Stimulated activated CD4-positive, alpha-beta T cell treated with anti-CD3 and anti-CD28 coated beads, Interleukin-2, amount 100 ng/mL, for 24 hours (primary cell): ENCODE measurements around the gene LEP.

ENCODE experiments used
- DNase-seq, 2 donors: peaks; one replicate each; pipeline ENCODE4 v3.0.0-alpha.2; 2020

LEP gene

DNA sequence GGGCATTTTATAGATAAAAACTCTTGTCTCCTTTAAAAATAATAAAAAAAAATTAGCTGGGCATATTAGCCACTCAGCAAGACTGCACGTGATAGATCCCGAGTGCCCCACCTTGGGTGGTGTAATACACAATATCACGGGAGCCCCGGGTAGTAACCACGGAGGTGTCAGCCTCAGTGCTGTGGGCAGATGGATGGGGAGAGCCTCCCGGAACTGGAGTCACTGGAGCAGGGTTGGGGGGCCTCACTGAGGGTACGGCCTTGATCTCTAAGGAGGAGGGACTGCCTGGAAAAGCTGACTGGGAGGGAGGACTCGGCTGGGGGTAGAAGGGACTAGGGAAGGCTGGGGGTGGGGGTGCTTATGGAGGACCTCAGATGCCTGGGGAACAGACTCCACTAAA is 12.6 kb downstream of the LEP start:
- no peak for DNase-seq

DNA sequence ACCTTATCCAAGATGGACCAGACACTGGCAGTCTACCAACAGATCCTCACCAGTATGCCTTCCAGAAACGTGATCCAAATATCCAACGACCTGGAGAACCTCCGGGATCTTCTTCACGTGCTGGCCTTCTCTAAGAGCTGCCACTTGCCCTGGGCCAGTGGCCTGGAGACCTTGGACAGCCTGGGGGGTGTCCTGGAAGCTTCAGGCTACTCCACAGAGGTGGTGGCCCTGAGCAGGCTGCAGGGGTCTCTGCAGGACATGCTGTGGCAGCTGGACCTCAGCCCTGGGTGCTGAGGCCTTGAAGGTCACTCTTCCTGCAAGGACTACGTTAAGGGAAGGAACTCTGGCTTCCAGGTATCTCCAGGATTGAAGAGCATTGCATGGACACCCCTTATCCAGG is 13.4 kb downstream of the LEP start:
- no peak for DNase-seq

DNA sequence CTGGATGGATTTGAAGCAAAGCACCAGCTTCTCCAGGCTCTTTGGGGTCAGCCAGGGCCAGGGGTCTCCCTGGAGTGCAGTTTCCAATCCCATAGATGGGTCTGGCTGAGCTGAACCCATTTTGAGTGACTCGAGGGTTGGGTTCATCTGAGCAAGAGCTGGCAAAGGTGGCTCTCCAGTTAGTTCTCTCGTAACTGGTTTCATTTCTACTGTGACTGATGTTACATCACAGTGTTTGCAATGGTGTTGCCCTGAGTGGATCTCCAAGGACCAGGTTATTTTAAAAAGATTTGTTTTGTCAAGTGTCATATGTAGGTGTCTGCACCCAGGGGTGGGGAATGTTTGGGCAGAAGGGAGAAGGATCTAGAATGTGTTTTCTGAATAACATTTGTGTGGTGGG is 14.2 kb downstream of the LEP start:
- DNase-seq, result no peak

DNA sequence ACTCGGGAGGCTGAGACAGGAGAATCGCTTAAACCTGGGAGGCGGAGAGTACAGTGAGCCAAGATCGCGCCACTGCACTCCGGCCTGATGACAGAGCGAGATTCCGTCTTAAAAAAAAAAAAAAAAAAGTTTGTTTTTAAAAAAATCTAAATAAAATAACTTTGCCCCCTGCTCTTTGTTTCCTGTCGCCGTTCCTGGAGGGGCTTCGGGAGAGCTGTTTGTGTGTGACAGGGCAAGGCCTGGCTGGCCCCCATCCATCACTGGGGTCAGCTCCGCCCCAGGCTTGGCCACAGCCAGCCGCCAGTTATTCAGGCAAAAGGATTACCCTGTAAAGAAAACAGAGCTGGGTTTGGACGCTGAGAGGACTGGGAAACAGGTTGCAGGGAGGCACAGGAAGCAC is 16.4 kb downstream of the LEP start:
- no peak for DNase-seq

DNA sequence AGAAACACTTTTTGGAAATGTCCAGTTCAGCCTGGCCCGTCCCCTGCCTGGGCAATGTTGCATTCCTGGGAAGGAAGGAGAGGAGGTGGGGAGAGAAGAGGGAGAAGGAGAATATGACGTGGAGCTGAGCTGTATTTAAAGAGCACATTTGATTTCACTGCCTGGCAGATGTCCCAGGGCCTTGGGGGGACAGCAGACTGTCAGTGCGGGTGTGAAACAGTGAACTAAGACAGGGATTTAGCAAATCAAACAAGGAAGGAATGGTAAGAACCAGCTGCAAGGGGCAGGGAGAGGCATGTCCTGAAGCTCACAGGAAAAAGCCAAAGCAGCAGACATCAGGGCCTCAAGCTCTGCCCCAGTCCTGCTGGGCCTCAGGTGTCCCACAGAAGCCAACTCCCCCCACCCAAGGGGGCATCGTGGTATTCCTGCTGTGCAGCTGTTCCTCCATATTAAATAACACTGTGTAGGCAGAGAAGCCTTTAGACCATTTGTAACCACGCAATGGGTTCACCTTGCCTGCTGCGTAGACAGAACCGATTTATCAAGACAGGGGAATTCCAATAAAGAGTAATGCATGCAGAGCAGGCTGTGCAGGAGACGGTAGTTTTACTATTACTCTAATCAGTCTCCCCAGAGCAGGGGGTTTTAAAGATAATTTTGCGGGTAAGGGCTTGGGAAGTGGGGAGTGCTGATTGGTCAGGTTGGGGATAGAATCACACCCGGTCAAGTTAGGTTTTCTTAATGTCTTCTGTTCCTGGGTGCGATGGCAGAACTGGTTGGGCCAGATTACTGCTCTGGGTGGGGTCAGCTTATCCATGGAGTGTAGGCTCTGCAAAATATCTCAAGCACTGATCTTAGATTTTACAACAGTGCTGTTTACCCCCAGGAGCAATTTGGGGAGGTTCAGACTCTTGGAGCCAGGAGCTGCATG is 18.3 kb downstream of the LEP start:
- no peak for DNase-seq

DNA sequence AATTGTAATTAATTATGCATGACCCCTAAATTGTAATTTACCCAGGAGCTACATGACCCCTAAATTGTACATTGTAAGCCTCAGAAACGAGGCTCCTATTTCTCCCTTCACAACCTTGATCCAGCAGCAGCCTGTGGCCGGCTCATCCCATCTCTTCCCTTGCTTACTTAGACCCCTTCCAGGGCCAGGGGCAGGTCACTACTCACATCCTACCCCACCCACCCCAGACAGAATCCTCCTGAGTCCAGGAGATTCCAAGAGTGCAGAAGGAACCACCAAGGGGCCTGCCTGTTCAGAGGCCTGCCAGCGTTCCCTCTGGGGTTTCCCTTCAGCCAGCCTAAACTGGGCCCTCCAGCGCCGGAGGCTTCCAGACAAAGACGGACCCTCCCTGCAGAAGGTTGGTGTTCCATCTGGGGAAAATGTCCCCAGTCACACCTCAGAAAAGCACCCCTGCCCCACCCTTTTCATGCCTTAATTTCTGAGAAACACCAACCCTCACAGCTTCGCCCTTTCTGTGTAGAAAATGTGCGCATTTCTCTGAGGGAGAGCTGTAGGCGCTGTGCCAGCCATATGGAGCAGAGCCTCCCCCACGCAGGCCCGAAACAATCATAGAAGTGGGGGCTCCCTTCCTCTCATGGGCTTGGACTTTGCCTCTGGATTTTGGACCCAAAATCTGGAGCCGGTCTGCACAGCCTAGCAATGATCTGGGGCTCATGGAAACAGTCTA is 19.2 kb downstream of the LEP start:
- no peak for DNase-seq

DNA sequence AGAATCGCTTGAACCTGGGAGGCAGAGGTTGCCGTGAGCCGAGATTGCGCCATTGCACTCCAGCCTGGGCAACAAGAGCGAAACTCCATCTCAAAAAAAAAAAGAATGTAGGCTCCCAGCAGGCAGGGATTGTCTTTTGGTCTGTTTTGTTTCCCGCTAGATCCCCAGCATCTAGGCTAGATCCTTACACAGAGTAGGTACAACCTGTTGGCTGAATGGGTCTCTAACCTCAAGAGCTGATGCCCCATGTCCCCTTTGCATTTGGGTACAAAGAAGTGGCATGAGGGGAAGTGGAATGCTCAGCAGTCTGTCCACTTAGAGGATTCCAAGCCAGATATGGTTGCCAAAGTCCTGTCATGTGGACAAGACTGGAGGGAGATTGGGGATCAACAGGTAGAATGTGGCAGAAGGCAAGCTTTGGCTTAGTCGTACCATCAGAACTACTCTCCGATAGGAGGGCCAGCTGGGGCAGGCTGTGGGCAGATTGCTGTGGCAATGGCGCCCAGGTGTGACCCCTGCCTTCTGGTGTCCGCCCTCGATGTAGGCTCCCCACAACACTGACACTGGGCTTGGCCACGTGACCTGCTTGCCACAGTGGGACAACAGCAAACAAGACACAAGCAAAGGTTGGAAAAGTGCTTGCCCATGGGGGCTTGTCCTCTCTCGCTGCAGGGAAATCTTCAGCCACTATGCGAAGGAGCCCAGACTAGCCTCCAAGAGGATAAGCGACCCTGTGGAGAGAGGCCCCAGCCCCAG is 21.4 kb downstream of the LEP start:
- no peak for DNase-seq

DNA sequence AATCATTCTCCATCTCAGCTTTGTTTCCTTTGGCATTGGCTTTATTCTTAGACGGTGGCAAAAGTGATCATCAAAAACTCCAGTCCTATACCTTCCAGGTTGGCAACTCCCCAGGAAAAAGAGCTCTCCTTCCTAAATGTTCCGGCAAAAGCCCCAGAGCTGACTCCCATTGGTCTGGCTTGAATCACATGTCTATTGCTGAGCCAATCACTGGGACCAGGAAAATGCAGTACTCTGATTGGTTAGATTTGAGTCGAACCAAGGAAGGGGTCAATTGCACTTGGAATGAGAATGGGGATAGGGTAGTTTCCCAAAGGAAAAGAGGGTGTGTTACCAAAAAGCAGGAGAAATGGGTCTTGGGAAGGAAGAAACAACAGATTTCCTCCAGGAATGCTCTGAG is 22.3 kb downstream of the LEP start:
- DNase-seq, result no peak

DNA sequence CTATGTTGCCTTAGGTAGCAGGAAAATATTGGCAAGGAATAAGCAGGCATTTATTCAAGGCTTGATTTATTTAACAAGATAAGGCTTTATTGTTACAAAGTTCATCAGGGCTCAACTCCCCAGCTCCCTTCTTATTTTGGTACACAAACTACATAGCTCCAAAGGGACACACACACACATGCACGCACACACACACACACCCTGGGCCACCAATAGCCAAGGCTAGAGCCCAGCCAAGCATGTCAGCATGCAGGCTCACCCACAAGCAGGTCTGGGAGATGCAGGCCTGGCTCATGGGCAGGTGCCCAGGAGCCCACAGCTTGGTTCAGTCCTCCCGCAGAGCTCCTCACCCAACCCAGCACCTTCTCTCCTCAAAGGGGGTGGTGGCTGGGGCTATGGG is 23.4 kb downstream of the LEP start:
- DNase-seq, result no peak

DNA sequence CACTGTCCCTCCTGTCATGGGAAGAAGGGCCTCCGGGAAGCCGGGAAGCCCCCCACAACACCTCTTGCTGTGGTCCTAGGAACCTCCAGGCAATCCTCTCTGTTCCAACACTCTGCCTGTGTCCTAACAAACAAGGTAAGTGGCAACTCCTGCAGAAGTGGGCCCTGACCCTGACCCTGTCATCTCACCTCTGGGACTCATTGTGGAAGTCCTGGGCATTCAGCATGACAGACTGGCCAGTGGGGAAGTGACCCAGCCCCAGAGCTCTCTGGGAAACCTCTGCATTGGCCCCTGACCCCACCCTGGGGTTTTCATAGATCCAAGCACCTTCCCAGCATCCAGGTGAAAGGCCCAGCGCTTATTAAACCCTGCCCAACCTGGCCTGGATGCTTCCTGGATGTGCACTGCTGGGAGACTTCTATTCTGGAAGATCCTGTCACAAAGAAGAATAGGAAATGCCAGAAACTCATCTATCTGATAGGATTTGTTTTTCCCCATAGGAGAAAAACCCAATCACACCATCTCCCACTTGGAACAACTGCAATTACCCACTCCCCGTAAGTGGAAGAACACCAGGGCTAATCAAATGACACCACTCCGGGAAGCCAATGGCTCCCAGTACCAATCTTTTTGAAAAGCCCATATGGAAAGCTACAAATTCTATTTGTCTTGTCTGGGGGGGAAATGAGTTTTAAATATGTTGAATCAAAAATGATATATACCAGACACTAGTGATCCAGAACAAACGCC is 24.3 kb downstream of the LEP start:
- no peak for DNase-seq

DNA sequence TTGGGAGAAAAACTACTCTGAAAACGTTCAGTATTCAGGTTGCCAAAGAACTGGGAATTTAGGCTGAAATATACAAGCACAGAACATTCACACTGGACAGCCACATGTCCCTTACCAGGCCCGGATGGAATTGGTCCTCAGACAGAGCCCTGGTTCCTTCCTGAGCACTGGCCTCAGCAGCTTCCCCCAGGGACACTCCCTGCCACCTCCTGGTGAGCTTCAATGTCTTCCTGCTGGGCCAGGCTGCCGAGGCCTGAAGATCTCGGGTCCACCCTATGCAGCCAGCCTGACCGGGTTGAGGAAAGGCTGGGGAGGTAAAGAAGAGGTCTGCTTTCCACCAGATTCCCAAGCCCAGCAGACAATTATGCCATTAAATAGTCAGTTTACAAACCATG is 24.8 kb downstream of the LEP start:
- DNase-seq, result no peak

DNA sequence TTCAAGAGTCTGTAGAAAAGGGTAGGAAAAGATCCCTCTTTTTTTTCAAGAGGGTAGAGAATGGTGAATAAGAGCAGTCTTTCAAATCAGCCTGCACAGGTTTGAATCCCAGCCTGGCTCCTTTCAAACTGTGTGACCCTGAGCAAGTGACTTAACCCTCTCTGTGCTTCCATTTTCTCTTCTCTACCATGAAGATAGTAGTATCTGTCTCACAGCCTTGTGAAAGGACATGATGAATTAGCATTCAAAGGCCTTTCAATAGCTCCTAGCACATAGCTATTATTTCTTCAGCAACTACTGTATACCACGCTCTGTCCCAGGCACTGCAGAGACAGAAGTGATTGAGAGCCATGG is 25.4 kb downstream of the LEP start:
- DNase-seq, result no peak

DNA sequence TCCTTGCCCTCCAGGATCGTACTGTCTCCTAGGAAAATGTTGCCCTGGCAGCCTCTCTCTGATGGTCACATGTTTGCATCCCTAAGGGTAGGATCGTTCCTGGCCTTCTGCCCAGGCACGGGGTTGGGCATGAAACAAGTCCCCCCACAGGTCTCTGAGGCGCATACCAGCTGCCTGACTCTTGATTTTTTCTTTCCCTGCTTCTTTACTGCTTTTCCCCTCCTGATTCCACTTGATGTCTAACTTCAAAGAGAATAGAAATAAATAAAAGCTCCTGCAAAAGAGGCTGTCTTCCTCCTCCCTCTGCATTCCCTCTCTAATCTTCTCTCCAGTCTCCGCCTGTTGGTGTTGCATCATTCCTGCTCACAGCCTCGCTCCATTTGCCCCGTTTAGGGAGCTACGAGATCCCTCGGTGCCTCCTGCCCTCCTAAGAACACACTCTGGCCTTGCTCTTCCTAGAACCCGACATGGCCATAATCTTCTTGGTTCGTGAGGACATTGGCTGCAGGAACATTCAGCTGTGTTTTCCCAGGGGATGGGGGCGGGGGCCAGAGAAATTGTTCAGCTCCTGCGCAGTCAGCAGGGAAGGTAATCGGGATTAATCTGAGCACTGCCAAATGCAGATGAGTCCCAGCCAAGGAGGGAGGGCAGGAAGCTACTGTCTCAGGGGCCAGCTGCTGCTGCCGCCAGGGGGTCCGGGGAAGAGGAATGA is 26.0 kb downstream of the LEP start:
- DNase-seq, result no peak

DNA sequence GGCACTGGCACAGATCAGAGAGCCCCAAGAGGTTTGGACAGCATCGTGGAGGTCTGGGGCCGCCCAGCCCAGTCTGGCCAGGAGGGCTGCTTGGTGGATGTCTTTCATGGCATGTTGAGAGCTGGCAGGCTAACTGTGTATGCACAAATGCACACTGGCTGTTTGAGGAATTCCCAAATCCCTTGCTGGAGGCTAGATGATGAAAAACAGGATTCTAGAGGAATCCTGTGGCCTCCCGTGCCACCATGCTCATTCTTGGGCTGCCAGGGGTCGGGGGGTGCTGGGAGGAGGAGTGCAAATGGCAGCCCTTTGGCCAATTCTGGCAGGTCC is 26.5 kb downstream of the LEP start:
- DNase-seq, result no peak

DNA sequence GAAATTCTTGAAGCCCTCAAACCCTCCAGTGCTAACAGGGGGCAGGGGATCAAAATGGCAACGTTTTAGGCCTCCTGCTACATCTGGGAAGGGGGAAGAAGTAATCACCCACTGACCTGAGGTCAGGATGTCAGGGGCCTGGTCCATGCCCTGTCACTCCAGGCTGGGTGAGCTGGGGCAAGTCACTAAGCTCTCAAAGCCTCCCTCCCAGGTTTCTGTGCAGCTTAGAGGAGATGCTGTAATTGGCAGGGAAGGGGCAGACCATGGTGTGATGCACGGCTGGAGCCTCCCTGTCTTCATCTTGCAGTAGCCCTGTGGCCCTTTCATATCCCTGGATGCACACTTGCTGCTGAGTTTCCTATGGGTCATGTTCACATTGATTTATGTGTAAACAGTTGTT is 27.2 kb downstream of the LEP start:
- DNase-seq, result no peak

DNA sequence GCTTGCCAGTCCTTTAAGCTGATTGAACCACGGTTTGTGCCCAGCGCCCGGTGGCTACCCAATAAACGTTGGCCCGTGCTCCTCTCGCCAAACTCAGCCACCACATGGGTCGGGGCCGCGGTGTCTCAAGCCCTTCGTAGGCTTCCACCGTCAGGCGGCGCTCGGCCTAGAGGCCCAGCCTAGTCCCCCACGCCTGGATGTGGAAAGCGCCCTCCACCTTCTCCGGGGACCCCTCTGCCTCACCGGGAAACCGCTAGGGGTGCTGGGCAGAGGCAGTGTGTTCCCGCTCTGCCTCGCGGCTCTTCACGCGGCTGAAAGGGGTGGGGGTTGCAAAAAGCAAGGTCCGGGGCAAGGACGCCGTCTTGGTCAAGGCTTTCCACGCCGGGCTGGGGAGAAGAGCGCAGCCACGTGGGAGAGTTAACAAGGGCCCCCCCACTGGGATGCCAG is 29.8 kb downstream of the LEP start:
- no peak for DNase-seq

DNA sequence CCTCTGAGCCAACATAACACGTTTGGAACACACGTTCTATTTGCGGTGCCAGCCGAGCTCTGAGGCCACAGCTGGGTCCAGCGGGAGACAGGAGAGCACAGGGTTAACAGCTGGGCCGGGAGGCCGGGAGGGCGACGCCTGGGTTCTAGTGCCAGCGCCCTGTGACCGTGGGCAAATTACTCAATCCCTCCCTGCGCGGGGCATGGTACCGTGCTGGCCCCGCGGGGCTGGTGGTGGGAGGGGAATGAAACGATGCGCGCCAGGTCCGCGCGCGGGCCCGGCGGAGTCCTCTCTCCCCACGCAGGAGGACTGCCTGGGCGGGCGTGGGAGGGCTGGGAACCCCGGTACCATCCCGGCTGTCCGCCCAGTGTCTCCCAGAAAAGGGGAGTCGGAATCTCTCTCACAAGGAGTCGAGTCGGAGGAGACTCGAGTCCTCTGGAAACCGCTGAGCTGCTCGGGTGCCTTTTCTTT is 30.4 kb downstream of the LEP start:
- DNase-seq, result no peak

DNA sequence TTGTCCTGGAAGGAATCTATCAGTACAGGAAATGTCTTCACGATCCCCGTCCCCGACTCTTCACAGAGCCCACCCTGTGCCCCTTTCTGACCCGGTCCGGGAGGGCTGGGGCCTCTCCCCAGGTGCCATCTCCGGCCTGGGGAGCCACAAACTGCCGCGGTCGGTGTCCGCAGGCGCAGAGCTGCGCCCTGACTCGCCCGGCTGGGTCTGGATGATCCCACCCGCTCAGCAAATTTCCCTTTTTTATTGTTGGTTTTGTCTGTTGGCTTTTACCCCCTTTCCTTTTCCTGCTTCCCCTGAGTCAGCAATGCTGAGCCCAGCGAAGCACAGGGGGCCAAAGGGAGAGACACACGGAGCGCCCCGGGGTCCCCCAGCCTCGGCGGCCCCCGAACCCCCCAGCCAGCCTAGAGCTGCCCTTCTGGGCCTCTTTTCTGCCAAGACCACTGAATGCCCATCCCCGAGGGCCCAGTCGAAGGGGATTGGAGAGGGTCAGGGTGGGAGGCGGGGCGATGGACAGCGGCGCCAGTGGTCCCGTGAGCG is 30.9 kb downstream of the LEP start:
- no peak for DNase-seq

DNA sequence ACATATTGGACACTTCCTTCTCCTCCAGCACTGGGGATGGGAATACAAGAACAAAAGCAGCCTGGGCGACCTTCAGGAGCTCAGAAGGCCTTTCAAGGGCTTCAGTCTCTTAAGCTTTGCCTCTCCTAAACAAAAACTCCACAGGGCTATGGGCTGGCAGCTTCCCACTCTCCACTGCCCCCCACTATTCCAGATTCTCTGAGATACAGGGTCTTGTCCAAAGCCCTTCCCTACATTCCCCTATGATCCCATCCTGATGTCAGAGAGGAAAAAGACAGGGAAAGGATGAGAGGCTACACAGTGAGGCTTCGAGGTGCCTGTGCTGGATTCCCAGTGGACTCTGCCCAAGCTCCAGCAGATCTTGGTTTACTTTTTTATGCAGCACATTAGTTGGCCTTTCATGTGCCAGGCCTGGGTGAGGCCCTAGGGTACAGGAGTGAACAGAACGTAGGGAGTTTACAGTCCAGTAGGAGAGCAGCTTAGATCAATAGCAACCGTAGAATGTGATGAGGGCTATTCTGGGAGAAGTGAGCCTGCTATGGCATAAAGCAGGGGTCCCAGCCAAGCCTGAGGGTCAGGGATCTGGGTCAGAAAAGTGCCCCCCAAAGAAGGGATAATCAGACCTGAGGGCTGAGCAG is 33.3 kb downstream of the LEP start:
- DNase-seq, result no peak

DNA sequence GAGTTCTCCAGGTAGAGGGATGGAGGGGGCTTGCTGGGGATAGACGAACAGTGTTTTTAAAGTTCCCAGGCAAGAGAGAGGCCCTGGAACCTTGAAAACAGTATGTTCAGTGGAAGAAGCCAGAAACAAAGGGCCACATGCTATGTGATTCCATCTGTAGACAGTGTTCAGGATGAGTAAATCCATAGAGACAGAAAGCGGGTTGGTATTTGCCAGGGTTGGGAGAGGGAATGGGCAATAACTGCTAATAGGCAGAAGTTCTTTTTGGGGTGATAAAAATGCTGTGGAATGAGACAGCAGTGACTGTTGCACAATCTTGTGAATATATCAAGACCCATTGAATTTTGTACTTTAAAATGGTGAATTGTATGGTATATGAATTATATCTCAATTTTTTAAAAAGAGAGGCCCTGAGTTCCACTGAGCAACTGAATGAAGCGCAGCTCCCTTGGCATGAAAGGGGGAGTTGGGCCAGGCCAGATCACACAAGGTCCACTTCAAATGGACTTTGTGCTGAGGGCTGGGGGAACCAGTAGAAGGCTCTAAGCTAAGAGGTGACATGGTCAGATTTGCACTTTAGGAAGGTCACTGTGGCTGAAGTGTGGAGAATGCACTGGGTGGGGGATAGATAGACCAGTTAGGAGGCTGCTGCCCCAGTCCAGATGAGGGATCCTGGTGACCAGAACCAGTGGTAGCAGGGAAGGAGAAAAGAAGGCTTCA is 34.0 kb downstream of the LEP start:
- no peak for DNase-seq

DNA sequence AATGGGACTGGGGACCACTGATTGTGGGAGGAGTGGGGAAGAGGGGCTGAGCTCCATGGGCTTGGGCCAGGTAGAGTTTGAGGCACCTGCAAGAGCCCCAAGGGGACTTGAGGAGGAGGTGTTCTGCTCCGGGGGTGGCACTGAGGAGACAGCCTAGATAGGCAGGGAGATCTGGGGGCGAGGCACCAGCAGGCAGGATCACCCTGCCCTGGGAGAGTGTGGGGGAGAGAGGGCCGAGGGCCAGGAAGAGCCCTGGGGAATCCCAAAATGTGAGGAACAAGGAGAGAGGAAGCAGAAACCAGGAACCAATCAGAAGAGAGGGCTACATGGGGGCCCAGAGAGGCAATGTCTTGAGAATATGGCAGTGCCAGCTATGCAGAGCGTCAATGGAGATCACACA is 34.6 kb downstream of the LEP start:
- no peak for DNase-seq
